ENCODE results near the gene TSPEAR.

TSPEAR gene

DNA sequence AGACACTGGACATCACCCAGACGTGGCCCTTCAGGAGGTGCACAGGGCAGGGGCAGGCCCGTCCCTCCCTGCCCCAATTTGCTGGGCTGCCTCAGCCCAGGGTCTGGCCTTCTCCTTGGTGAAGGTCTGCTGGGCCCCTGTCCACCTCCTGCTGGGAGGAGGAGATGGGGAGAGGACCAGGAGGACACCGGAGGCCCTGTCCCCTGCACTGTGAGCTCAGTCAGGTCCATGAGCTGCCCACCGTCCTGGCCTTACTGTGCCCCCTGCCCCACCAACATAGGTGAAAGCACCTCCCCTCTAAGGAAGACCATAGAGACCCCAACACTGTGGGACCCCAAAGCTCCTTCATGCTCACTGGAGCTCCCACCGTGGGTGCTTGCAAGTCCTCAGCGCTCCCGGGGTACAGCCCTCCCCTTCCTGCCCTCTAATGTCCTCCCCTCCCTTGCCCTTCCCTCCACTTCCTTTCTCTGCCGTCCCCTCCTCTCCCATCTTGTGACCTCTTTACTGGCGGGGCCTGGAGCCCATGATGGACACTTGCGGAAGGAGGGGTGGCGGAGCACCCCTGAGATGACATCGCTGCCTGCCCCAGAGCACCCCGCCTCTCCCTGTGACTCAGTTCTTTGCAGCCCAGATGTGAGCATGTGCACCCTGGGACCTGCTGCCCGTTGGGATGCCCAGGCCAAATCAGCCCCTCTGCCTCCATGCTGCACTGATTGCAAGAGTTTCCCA lies 251.5 kb downstream of the TSPEAR start:
- in situ Hi-C loops (cut with HindIII; ENCODE audit: low sequenced_read_pairs): no loop called here

DNA sequence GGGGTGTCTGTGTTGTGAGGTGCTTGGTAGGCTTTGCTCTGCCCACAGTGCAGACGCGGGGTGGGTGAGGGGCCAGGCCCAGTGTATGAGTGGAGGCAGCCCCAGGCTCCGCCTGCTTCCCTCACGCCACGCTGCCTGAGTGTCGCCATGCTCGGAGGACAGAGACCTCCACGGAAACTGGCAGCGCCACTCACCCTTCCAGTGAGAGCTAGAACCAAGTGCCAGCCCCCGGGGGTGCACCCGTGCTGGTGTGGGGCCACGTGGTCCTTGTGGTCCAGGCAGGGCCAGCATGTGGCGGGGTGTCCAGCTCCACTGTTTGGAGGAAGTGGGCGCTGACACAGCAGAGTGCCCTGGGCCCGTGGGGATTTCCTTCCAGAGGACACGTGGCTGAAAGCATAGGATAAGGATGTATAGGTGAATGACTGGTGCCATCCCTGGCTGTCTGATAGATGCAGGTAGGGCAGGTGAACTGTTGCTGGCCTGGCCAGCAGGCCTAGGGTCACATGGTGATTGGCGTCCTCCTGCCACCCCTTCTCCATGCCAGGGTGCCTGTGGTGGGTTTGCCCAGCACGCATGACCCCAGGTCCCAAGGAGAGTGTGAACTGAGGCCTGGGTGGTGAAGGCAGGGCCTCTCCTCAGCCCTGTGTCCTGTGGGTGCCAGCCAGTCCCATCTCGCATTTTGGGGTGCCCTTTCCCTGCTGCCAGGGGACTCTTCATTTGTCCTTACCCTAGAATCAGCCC lies 252.2 kb downstream of the TSPEAR start:
- in situ Hi-C loops (cut with HindIII; ENCODE audit: low sequenced_read_pairs): no loop called here

DNA sequence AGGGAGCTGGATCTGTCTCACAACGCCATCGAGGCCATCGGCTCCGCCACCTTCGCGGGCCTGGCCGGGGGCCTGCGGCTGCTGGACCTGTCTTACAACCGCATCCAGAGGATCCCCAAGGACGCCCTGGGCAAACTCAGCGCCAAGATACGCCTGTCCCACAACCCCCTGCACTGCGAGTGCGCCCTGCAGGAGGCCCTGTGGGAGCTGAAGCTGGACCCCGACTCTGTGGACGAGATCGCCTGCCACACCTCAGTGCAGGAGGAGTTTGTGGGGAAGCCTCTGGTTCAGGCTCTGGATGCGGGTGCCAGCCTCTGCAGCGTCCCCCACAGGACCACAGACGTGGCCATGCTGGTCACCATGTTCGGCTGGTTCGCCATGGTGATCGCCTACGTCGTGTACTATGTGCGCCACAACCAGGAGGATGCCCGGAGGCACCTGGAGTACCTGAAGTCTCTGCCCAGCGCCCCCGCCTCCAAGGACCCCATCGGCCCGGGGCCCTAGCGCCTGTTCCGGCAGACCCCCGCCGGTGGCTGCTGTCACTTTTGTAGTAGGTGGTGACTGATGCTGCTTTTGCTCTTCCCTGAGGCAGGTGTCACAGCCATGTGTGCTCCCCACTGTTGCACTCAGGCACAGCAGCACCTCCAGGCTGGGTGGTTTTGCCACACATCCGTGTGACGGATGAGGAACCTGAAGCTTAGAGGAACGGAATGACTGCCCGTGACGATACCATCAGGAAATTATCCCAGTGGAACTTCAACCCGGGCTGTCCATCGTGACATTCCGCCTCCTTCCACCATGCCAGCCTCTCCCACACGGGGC lies 254.2 kb downstream of the TSPEAR start:
- in situ Hi-C loops (cut with HindIII; ENCODE audit: low sequenced_read_pairs): no loop called here

DNA sequence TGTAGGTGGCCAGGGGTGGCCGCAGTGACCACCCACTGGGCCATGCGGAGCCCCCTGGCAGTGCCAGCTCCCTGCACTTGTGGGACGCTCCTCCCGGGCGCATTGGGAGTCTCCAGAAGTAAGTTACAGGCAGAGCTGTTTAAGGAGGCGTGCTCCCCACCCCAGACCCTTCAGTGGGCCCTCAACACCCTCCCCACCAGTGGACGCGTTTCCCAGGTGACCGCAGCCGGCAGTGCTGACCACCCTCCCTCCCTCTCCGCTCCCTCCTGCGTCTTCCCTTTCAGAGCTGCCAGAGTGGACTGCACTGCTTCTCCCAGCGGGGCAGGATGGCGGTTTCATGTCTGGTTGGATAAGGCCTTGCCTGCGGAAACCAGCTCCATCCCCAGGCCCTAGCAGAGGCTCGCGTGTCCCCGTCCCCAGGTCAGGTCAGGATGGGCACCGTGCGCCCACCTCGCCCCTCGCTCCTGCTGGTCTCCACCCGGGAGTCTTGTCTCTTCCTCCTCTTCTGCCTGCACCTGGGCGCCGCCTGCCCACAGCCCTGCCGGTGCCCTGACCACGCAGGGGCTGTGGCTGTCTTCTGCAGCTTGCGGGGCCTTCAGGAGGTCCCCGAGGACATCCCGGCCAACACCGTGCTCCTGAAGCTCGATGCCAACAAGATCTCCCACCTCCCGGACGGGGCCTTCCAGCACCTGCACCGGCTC lies 255.0 kb downstream of the TSPEAR start:
- in situ Hi-C loops (cut with HindIII; ENCODE audit: low sequenced_read_pairs): no loop called here

DNA sequence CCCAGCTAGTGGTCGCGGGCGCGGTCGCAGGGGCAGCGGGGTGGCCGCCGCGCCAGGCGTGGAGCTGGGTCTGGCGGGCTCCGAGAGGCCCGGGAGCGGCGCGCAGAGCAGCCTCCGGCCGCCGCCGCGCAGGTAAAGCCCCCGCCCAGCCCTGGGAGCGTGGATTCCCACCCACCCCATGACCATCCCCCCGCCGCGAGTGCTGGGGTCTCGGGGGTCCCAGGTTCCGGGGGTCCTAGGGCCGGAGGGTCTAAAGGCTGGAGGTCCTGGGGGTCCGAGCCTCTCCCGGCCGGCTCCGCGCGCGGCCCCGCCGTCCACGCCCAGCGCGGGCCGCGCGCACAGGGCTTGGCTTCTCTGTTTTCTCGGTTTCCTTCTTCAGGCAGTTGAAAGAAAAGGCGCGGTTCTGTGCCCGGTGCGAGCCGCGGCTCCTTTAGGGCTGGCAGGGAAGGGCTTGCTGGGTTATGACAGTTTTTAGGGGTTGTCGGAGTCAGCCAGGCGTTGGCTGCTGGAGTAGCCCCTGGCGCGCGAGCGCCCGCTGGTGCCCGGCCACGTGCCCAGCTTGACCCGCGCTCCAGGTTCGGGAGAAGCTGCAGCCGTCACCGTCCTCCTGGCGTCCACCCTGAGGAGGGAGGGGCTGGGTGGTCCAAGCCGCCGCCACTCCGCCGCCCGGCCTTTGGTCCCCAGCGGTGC lies 255.7 kb downstream of the TSPEAR start:
- in situ Hi-C loops (cut with HindIII; ENCODE audit: low sequenced_read_pairs): no loop called here

DNA sequence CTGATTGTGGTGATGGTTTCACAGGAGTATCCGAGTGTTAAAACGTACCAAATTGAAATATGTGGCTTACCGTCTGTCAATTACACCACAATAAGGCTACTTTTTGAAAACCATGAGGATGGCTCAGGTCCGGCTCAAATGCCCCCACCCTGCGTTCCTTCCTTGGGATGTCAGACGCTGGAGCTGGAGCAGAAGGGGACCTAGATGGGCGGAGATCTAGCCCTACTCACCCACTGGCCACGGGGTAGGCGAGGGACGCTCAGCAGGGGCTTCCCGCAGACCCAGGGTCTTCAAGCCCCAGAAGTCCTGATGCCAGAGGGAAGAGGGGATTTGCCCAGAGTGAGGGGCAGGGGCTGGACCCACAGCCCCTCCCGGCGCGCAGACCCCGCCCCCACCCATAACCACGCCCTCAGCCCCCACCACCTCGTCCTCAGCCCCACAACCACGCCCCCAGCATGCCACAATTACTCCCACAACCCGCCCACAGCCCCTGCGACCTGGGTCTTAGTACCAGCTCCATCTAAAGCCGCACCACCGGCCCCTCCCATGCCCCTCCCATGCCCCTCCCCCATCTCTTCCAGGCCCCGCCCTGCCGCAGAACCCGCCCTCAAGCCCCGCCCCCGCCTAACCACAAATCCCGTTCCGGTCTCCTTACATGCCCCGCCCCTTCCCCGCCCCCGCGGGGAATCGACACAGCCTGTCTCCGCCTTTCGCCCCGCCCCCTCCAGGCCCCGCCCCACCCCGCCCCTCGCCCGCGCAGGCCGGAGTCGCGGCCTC lies 256.4 kb downstream of the TSPEAR start, which contains the start of gene LRRC3:
LRRC3 (plus strand) TSS at position 764 of the 777 bp plus-strand sequence. CDS start 1,135 bp downstream, outside the sequence.
- in situ Hi-C loops (cut with HindIII; ENCODE audit: low sequenced_read_pairs): no loop called here

DNA sequence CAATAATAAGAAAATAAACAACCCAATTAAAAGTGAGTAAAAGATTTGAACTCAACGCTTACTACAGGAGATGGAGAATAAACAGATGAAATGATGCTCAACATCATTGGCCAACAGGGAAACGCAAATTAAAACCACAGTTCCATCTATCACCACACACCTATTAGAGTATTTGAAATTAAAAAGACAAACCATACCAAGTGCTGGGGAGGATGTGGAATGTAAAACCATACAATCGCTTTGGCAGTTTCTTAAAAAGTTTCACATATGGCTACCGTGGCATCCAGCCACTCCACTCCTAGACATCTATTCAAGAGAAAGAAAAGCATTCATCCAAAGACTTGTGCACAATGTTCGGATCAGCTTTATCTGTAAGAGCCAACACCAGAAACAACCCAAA lies 257.3 kb downstream of the TSPEAR start:
- in situ Hi-C loops (cut with HindIII; ENCODE audit: low sequenced_read_pairs): no loop called here

DNA sequence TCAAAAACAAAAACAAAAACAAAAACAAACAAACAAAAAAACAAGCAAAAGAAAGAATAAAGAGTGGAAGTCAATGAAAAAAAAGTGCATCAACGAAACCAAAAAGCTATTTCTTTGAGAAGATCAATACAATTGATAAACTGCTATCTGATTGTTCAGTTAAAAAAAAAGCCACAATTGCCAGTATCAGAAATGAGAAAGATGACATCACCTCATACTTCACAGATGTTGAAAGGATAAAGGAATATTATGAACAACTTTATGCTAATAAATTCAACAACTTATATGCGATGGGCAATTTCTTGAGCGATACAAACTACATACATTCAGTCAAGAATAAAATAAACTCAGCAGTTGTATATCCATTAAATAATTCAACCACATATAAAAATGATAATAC lies 258.3 kb downstream of the TSPEAR start:
- in situ Hi-C loops (cut with HindIII; ENCODE audit: low sequenced_read_pairs): no loop called here

DNA sequence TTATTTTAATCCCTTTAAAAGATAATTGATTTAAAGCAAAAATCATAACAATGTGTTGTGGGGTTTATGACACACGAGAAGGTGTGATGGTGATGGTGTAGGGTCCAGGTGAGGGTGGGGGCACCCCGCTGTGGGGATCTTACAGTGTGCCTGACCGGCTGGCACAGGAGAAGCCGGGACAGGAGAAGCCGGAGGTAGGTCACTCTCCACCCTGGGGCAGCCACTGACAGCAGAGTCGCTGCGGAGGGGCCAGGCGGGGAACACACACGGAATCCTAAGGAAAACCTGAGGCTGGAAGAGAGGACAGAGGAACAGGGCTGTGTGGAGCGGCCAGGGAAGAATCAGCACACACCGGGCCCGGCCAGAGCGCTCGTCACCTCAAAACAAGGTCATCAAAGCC lies 260.4 kb downstream of the TSPEAR start:
- in situ Hi-C loops (cut with HindIII; ENCODE audit: low sequenced_read_pairs): no loop called here

DNA sequence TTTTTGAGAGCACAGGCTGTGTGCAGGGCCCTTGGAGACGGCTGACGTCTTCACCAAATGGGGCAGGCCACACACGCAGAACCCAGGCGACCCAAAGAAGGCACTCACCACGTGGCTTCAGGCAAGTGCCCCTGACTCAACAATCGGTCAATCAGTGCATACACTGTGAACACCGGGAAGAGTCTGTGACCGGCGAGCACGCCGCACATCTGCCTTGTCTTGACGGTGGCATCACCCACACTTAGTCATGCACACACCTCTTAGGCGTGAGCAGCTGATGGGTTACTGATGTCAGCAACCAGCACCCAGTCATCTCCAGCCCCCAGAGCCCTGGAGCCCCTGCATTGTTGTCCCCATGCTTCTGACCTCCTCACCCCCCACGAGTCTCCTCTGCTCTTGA lies 261.0 kb downstream of the TSPEAR start:
- in situ Hi-C loops (cut with HindIII; ENCODE audit: low sequenced_read_pairs): no loop called here

DNA sequence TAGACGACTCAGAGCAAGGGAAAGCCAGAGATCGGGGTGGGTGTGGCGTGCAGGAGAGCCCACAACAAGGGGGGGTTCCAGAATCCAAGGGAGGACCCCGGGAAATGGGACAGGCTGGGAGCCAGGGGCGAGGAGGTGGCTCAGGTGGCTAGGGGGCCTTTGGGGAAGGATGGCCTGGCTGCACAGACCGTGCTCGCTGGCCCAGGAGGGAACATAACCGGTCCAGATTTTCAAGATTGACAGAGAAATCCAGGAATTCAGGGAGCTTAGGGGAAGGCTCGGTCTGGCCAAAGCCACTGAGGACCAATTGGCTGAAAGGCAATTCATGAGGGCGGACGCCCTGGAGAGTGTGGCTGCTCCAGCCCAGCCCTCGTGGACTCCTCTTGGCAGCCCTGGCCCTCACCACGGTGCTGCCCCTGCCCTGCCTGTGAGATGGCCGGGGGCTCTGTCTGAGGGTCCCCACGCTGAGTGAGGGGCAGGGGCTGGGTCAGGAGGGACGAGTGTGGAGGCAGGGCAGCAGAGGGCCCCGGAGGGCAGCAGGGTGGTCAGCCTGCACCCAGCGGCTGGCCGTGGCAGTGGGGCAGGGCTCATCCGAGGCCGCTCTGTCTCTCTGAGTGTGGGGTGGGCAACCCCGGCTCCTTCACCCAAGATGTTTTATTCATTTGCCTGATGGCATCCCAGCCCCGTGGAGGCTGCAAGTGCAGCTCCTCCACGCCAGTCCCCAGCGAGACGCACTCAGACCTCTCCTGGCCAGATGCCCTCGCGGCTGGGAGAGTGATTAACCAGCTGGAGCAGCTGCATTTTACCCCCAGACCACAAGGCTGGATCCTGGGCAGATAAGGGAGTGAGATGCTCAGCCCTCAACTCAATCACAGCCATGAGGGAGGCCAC lies 261.7 kb downstream of the TSPEAR start:
- in situ Hi-C loops (cut with HindIII; ENCODE audit: low sequenced_read_pairs): no loop called here

DNA sequence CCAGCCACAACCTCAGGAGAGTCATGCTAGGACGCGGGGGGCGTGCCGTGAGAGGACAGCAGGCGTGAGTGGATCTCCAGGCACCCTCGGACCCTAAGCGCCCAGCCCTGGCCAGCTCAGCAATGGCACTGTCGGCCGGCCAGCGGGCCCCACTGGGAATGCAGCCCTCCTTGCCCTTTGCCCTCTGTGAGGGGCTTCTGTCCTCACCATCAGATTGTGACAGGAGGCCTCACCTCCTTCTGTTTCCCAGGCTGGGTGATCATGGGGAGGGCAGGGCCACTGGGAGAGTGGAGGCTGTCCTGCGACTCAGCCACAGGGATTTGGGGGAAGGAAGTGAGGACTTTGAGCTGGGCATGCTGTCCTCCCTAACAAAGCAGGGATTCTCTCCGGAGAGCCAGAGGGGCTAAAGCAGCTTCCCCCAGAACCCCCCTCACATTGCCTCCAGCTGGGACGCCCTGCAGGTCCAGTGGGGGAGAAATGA lies 262.7 kb downstream of the TSPEAR start:
- in situ Hi-C loops (cut with HindIII; ENCODE audit: low sequenced_read_pairs): no loop called here

Measured in DLD1 (cell line).